IPS-20b (cell line): ENCODE measurements around the gene PLCB3.

ENCODE experiments used
- H3K27ac ChIP-seq: one replicate; pipeline ENCODE4 v1.5.1; 2013; ENCODE audit warnings: low read length
- H3K27me3 ChIP-seq: 2 replicates; pipeline ENCODE4 v1.6.1; 2013; ENCODE audit warnings: mild to moderate bottlenecking, low read length, inconsistent platforms; ENCODE audit not compliant: insufficient read depth
- H3K36me3 ChIP-seq: 2 replicates; pipeline ENCODE4 v1.6.1; 2013; ENCODE audit warnings: low read depth, mild to moderate bottlenecking, inconsistent platforms, low read length, moderate library complexity; ENCODE audit not compliant: insufficient read depth
- H3K4me1 ChIP-seq: 2 replicates; pipeline ENCODE4 v1.6.1; 2013; ENCODE audit warnings: mild to moderate bottlenecking, control low read depth, inconsistent platforms, low read length, moderate library complexity; ENCODE audit not compliant: insufficient read depth
- H3K4me3 ChIP-seq: 2 replicates; pipeline ENCODE4 v1.5.1; 2013; ENCODE audit warnings: mild to moderate bottlenecking, low read length, inconsistent platforms
- H3K9ac ChIP-seq: 2 replicates; pipeline ENCODE4 v1.6.1; 2013; ENCODE audit warnings: low read depth, mild to moderate bottlenecking, inconsistent platforms, low read length, moderate library complexity
- H3K9me3 ChIP-seq: 2 replicates; pipeline ENCODE4 v1.6.1; 2013; ENCODE audit warnings: mild to moderate bottlenecking, low read depth, low read length, inconsistent platforms; ENCODE audit not compliant: insufficient read depth

The PLCB3 gene

DNA sequence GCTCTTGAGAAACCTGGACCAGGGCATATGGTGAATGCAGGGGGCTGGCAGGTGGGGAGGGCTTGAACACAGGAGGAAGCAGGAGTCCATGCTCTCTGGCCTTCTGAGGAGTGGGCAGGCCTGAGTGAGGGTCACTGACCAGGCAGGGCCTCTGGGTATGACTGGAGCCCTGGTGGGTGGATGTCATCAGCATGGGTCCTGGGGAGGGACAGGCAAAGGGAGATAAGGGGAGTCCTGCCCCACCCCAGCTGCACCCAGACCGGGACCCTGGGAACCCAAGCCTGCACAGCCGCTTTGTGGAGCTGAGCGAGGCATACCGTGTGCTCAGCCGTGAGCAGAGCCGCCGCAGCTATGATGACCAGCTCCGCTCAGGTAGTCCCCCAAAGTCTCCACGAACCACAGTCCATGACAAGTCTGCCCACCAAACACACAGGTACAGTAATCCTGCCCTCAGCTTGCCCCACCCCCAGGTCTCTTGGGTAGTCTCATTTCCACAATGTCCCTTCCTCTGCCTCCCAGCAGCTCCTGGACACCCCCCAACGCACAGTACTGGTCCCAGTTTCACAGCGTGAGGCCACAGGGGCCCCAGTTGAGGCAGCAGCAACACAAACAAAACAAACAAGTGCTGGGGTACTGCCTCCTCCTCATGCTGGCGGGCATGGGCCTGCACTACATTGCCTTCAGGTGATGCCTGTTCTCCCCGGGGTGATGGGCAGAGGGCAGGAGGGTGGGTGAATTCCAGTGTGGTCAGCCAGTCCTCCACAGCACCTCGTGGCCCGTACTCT, 19.0 kb upstream of the PLCB3 start:
- Histone ChIP-seq H3K36me3 (no peaks in the 10 kb centered on the region), H3K4me1 (peaks cover 3% of the 10 kb centered on the region), H3K4me3 (no peak overlapping the region), H3K9ac (no peak overlapping the region), H3K27me3 (peaks cover 32% of the 10 kb centered on the region), H3K9me3 (no peaks in the 10 kb centered on the region), H3K27ac (no peak overlapping the region)

DNA sequence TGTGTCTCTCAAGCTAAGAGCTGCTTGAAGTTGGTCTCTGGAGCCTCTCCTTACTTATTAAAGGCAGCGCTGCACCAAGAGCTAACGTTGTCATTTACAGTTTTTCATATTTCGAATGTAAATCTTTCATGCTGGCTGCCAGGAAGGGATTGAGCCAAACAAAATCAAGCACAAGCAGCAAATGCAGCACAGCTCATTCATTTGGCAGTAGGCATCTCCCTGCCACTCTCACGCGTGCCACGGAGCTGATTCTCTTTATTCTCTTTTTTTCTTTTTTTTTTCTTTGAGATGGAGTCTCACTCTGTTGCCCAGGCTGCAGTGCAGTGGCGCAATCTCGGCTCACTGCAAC, 18.4 kb upstream of the PLCB3 start:
- Histone ChIP-seq H3K9me3 (no peaks in the 10 kb centered on the region), H3K9ac (no peak overlapping the region), H3K4me3 (no peak overlapping the region), H3K27me3 (peaks cover 32% of the 10 kb centered on the region), H3K27ac (no peak overlapping the region), H3K4me1 (peaks cover 3% of the 10 kb centered on the region), H3K36me3 (peaks cover 4% of the 10 kb centered on the region; the same call in 1 of the 2 replicates)

DNA sequence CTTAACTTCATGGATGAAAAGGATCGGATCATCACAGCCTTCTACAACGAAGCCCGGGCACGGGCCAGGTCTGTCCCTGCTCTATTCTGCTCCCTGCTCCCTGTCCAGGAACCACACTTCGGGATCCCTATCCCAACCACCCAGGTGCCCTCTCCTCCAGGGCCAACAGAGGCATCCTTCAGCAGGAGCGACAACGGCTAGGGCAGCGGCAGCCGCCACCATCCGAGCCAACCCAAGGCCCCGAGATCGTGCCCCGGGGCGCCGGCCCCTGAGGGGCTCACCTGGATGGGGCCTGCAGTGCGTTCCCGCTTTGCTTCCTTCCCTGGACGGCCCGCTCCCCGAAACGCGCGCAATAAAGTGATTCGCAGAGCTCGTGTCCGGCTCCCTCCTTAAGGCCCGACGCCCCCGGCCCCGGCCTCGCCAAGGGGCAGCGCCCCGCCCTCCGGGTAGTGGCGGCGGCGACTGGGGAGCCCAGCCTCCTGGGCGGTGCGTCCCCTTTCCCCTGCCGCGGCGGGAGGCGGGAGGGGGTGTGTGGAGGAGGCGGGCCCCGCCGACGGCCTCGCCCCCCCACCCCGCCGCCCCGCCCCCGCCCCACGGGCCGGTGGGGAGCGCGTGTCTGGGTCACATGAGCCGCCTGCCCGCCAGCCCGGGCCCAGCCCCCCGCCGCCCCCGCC, 17.3 kb upstream of the PLCB3 start, which contains the start of gene VEGFB:
Gene VEGFB (plus strand): TSS at position 672 of the 674 bp plus-strand sequence. CDS start 250 bp downstream, outside the sequence.
- H3K27ac ChIP-seq, result no peak within 1 kb of the TSS
- peak within 1 kb of the TSS; percentile 72 for H3K4me3 ChIP-seq
- peak within 1 kb of the TSS; percentile 53; the same call in 1 of the 2 replicates for H3K9ac ChIP-seq
- peaks cover 13% of the 10 kb centered on the region for H3K36me3 ChIP-seq
- no peaks in the 10 kb centered on the region for H3K9me3 ChIP-seq
- peaks cover 3% of the 10 kb centered on the region for H3K4me1 ChIP-seq
- peaks cover 32% of the 10 kb centered on the region for H3K27me3 ChIP-seq

DNA sequence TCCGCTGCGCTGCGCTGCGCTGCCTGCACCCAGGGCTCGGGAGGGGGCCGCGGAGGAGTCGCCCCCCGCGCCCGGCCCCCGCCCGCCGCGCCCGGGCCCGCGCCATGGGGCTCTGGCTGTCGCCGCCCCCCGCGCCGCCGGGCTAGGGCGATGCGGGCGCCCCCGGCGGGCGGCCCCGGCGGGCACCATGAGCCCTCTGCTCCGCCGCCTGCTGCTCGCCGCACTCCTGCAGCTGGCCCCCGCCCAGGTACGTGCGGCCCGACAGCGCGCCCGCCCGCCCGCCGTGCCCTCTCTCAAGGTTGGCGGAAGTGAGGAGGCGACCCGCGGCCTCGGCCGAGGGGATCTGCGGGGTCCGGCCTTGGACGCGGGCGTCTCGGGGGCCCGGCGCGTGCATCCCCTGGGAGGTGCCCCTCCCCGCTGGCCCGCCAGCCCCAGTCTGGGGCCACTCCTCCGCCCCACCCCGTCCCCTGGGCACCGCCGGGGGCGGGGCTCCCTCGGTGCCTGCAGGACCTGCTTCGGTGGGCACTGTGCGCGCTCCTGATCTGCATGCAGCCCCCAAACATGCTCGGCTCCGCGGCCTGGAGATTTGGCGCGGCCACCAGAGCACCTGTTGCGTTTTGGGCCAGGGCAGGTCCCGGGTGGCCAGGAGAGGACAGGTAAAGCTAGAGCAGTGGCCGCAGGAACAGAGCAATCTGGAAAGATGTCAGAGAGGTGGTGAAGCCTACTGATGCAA, 16.5 kb upstream of the PLCB3 start:
- H3K27ac ChIP-seq, result no peak overlapping the region
- no peaks in the 10 kb centered on the region for H3K9me3 ChIP-seq
- peaks cover 32% of the 10 kb centered on the region for H3K27me3 ChIP-seq
- H3K9ac ChIP-seq, result peak overlapping the region; percentile 48; the same call in 1 of the 2 replicates
- H3K4me3 ChIP-seq, result peak overlapping the region; percentile 71
- H3K4me1 ChIP-seq, result peaks cover 1% of the 10 kb centered on the region; the same call in 1 of the 2 replicates
- H3K36me3 ChIP-seq, result peaks cover 13% of the 10 kb centered on the region

DNA sequence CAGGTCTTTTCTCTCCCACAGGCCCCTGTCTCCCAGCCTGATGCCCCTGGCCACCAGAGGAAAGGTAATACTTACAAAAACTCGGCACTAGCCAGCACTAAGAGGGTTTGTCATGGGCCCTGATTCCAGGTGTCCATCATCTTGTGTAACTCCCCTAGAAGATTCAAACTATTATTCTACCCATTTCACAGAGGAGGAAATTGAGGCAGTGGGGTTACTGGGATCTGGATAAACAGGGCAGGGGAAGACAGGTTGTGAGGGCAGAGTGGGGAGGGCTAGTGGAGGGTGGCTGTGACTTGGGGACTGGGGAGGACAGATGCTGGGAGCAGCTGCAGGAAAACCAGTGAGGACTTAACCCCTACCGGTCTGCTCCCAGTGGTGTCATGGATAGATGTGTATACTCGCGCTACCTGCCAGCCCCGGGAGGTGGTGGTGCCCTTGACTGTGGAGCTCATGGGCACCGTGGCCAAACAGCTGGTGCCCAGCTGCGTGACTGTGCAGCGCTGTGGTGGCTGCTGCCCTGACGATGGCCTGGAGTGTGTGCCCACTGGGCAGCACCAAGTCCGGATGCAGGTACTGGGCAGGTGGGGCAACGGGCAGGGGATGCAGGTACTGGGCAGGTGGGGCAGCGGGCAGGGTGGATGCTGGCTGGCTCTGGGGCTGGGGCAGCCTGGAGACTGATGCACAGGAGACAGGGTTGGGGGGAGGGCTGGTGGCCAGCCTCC, 15.7 kb upstream of the PLCB3 start:
- H3K4me1 ChIP-seq, result peaks cover 7% of the 10 kb centered on the region; the same call in 1 of the 2 replicates
- H3K36me3 ChIP-seq, result peaks cover 13% of the 10 kb centered on the region
- H3K9ac ChIP-seq, result peak overlapping the region; percentile 48; the same call in 1 of the 2 replicates
- peaks cover 32% of the 10 kb centered on the region for H3K27me3 ChIP-seq
- H3K27ac ChIP-seq, result no peak overlapping the region
- no peaks in the 10 kb centered on the region for H3K9me3 ChIP-seq
- H3K4me3 ChIP-seq, result peak overlapping the region; percentile 71

DNA sequence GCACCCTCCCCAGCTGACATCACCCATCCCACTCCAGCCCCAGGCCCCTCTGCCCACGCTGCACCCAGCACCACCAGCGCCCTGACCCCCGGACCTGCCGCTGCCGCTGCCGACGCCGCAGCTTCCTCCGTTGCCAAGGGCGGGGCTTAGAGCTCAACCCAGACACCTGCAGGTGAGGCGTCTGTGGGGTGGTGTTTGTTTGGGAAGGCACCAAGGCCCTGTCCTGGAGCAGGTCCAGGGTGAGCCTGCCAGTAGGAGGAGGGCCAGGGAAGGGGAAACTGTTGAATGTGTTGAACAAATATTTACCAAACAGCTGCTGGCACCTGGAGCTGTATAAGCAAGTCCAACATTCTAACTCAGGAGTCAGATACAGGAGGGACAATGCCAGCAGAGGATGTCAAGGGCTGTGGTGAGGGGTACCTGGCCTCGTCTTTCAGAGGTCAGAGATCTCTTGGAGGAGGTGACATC, 13.8 kb upstream of the PLCB3 start:
- Histone ChIP-seq H3K9me3 (no peaks in the 10 kb centered on the region), H3K36me3 (peaks cover 13% of the 10 kb centered on the region), H3K9ac (no peak overlapping the region), H3K4me3 (no peak overlapping the region), H3K27ac (no peak overlapping the region), H3K4me1 (peaks cover 7% of the 10 kb centered on the region; the same call in 1 of the 2 replicates), H3K27me3 (peaks cover 20% of the 10 kb centered on the region)

DNA sequence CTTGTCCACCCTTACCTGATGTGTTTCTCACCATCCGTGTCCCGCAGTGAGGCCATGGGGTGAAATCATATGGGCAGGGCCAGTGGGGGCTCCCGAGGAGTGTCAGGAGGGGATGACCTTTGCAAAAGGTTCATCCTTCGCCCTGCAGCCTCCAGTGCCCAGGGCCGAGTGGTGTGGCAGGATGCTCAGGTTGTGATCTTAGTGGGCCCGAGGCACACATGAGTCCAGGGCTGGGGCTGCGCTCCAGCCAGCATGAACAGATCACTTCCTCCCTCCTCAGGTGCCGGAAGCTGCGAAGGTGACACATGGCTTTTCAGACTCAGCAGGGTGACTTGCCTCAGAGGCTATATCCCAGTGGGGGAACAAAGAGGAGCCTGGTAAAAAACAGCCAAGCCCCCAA, 13.3 kb upstream of the PLCB3 start:
- peaks cover 15% of the 10 kb centered on the region for H3K27me3 ChIP-seq
- H3K4me1 ChIP-seq, result peaks cover 7% of the 10 kb centered on the region; the same call in 1 of the 2 replicates
- no peak overlapping the region for H3K9ac ChIP-seq
- no peaks in the 10 kb centered on the region for H3K9me3 ChIP-seq
- peaks cover 14% of the 10 kb centered on the region for H3K36me3 ChIP-seq
- H3K27ac ChIP-seq, result no peak overlapping the region
- H3K4me3 ChIP-seq, result no peak overlapping the region

DNA sequence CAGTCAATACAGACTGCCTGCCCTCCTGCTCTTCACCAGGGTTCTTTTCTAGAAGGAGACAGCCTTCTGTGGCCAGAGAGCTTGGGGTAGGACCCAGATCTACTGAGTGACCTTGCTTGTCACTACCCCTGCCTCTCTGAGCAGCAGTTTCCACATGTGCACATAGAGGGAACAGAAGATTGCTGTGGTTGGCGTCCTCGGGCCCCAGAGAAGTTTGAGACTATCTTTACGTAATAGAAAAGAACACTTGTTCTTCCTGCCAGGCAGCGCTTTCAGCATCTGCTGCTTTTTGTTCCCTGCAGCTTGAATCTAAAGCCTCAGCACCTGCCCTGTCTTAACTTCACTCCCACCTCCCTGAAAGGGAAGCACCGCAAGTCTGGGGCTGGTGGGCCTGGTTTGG, 12.3 kb upstream of the PLCB3 start:
- no peak overlapping the region for H3K27ac ChIP-seq

DNA sequence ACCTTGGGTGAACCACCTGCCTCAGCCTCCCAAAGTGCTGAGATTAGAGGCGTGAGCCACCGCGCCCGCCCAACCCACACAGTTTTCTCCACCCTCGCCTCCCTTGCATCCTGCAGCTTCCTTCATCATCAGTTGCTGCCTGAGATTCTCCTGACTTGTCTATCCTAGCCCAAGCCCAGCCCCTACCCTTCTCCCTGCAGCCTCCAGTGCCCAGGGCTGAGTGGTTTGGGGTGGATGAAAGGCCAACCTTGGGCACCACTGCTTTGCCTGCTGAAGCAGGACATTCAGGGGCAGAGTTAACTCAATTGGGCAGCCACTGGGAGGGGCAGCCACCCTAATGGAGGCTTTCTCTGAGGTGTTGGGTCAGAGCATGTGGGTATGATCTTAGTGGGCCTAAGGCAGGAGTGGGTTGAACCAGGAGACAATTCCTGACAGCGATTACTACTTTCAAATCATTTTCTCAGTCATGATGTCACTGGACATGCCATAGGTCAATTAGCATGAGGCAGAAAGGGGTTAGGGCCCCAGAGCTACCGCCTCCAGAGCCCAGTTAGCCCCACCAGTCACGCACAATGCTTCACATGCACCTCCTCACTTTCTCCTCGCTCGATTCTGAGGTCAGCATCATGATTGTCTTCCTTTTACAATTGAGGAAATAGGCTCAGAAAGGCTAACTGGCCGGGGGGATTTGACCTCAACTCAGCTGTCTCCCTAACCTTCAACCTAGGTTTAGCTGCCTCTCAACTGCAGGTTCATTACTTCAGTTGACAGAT, 11.5 kb upstream of the PLCB3 start:
- Histone ChIP-seq H3K4me1 (peaks cover 7% of the 10 kb centered on the region; the same call in 1 of the 2 replicates), H3K9ac (peak overlapping the region; percentile 87; the same call in 1 of the 2 replicates), H3K36me3 (peaks cover 30% of the 10 kb centered on the region), H3K27me3 (peaks cover 5% of the 10 kb centered on the region; the same call in 1 of the 2 replicates), H3K27ac (no peak overlapping the region), H3K4me3 (peak overlapping the region; percentile 83), H3K9me3 (no peaks in the 10 kb centered on the region)

More for the DNA sequence above, 12.3 kb upstream of the PLCB3 start:
- peaks cover 23% of the 10 kb centered on the region for H3K36me3 ChIP-seq
- H3K9me3 ChIP-seq, result no peaks in the 10 kb centered on the region
- H3K27me3 ChIP-seq, result peaks cover 6% of the 10 kb centered on the region; the same call in 1 of the 2 replicates
- H3K9ac ChIP-seq, result no peak overlapping the region
- H3K4me1 ChIP-seq, result peaks cover 7% of the 10 kb centered on the region; the same call in 1 of the 2 replicates
- no peak overlapping the region for H3K4me3 ChIP-seq

DNA sequence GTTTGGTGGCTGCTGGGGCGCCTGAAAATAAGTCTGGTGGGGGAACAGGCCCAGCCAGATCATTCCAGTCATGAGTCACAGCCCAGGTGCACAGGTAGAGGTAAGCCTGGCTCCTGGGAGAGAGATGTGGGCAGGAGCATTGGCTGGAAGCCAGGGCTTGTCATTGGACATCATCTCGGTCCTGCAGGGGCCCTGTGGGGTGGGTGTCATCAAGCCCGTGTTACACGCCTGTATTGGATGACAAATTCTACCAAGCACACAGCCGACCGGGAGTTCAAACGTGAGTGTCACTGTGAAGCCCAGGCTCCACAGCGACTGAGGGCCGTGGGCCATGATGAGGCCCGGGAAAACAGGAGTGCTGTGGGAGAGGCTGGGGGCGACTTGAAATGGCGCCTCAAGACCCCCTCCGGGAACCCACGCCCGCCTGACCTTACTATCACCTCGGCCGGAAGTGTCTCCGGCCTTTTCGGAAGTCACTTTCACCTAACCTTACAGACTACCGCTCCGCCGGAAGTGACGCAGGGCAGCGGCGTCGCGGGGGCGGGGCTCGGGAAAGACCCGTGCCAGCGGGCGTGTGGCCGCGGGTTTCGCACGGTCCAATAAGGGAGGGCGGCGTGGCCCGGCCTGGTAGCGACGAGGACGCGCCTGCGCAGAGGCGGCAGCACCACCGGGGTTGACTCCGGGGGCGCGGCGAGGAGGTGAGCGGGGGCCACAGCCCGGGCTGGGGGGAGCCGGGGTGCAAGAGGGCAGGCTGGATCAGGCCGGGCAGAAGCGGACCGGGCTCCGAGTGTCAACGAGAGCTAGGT, 10.7 kb upstream of the PLCB3 start, which contains the start of gene FKBP2:
Gene FKBP2 (plus strand): TSS at position 661 of the 806 bp plus-strand sequence. CDS start 1,293 bp downstream, outside the sequence.
- H3K4me1 ChIP-seq, result 0 out of 2 replicates have a peak, but pooled peaks cover 7% of the 10 kb centered on the region
- H3K27me3 ChIP-seq, result no peaks in the 10 kb centered on the region
- H3K9me3 ChIP-seq, result no peaks in the 10 kb centered on the region
- peak within 1 kb of the TSS; percentile 92 for H3K9ac ChIP-seq
- peak within 1 kb of the TSS; percentile 74 for H3K27ac ChIP-seq
- peaks cover 34% of the 10 kb centered on the region for H3K36me3 ChIP-seq
- peak within 1 kb of the TSS; percentile 83 for H3K4me3 ChIP-seq
